Ectodermal cell (in vitro differentiated cells): ENCODE data around the gene ARL2BP.

ENCODE experiments used
- H3K27ac ChIP-seq: 2 replicates; pipeline ENCODE4 v1.7.0; 2013; ENCODE audit warnings: mild to moderate bottlenecking, low read depth, low read length; ENCODE audit not compliant: insufficient read depth, poor library complexity, severe bottlenecking
- H3K27me3 ChIP-seq: 2 replicates; pipeline ENCODE4 v1.7.0; 2013; ENCODE audit warnings: mild to moderate bottlenecking, low read length; ENCODE audit not compliant: insufficient read depth, control insufficient read depth, poor library complexity, severe bottlenecking
- H3K36me3 ChIP-seq: one replicate; pipeline ENCODE4 v1.7.0; 2013; ENCODE audit warnings: low read length; ENCODE audit not compliant: control insufficient read depth, insufficient read depth
- H3K4me1 ChIP-seq: one replicate; pipeline ENCODE4 v1.7.0; 2013; ENCODE audit warnings: low read length; ENCODE audit not compliant: control insufficient read depth, insufficient read depth
- H3K4me3 ChIP-seq: 2 replicates; pipeline ENCODE4 v1.7.0; 2013; ENCODE audit warnings: low read depth, low read length, control low read depth; ENCODE audit not compliant: insufficient read depth
- H3K9me3 ChIP-seq: 2 replicates; pipeline ENCODE4 v1.7.0; 2013; ENCODE audit warnings: mild to moderate bottlenecking, low read length, moderate library complexity; ENCODE audit not compliant: control insufficient read depth
- WGBS, 2 experiments: methylation state at CpG; one replicate each; pipeline ENCODE4 v1.1.7; 2013; ENCODE audit warnings: missing lambda C conversion rate in 2 of 2; 5-methylcytosine and 5-hydroxymethylcytosine counted together

ARL2BP gene

DNA sequence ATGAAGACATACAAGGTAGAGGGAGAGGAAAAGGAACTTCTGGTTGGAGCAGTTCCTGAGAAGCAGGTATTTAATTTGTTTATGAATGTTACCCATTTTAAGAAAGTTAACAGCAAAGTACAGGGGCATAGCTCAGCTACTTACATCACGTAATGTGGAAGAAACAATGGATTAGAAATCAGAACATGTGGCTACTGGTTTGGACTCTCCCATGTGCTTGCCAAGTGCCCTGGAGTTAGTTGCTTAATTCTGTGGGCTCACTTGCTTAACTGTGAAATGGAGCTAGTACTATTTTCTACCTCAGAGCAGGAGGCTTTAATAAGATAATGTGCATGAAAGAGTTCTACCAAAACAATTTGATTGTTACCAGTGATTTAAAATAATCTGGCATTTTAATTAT is 31.6 kb upstream of the ARL2BP start:
- no peak overlapping the region for H3K27ac ChIP-seq
- 94% methylated on average over 1 of the region's 1 CpG for WGBS, 2 experiments
- H3K9me3 ChIP-seq = no peaks in the 10 kb centered on the region
- H3K4me3 ChIP-seq = no peak overlapping the region
- no peaks in the 10 kb centered on the region for H3K4me1 ChIP-seq
- peaks cover 10% of the 10 kb centered on the region for H3K36me3 ChIP-seq
- no peaks in the 10 kb centered on the region for H3K27me3 ChIP-seq

DNA sequence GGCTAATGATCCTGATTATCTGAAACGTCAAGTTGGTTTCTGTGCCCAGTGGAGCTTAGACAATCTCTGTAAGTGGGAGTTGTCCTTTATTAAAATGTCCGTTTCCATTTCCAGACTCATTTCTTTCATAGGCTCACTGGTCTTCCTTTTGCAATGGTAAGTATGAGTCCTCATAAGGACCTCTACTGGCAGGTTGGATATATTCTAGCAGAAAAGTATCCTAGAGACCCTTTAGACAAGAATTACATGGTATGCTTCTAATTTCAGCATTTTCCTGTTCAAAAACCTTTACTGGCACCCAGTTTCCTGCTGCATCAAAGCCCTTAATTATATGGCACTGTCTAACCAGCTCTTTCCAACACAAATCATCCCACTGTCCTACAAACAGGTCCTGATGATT is 28.1 kb upstream of the ARL2BP start:
- Histone ChIP-seq H3K4me3 (no peak overlapping the region), H3K27me3 (no peaks in the 10 kb centered on the region), H3K36me3 (peaks cover 18% of the 10 kb centered on the region), H3K27ac (no peak overlapping the region), H3K9me3 (no peaks in the 10 kb centered on the region), H3K4me1 (no peaks in the 10 kb centered on the region)
- 95 to 96% methylated on average over 2 of the region's 2 CpGs for WGBS, 2 experiments

DNA sequence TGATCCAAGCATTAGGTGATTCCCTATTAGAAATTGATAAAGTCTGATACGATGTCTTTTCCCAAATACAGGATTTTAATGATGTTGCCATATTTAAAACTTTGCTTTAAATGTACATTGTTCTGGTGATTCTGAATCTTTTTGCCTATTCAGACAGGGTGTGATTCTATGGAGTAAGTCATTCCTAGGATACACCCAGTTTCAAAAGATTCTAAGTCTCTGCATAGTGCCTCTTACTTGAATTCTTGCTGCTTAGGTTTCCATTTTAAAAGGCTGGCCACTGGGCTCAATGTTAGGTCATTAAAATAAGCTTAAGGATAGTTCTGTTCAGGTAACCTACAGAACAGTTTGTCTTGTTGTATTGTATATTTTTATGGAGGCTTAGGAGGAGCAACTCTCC is 22.0 kb upstream of the ARL2BP start:
- H3K36me3 ChIP-seq = peaks cover 36% of the 10 kb centered on the region

DNA sequence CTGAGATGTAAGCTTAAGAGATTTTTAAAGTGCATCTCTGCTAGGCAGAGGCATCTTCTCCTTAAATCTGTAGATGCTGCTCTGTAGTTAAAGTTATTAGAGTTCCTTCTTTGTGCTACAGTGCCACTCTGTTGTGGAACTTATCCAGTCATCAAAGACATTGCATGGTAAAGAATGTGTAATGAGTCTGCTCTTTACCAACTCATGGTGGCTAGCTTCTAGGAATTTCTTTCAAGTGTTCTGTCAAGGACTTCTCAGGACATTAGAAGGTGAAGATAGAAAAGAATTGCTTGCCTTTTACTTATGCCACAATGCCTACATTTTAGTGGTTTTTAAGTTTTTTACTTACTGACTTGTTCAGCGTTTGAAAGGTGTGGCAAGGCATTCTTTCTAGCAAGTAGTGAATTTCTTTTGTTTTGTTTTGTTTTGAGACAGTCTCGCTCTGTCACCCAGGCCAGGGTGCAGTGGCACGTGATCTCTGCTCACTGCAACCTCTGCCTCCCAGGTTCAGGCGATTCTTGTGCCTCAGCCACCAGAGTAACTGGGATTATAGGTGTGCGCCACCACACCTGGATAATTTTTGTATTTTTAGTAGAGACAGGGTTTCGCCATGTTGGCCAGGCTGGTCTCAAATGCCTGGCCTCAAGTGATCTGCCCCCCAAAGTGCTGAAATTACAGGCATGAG is 20.3 kb upstream of the ARL2BP start:
- peaks cover 38% of the 10 kb centered on the region for H3K36me3 ChIP-seq
- H3K4me3 ChIP-seq = no peak overlapping the region
- H3K27ac ChIP-seq = no peak overlapping the region
- H3K27me3 ChIP-seq = no peaks in the 10 kb centered on the region
- WGBS, 2 experiments = 93 to 95% methylated on average over 6 of the region's 6 CpGs
- H3K4me1 ChIP-seq = no peaks in the 10 kb centered on the region
- no peaks in the 10 kb centered on the region for H3K9me3 ChIP-seq

More for the DNA sequence above, 22.0 kb upstream of the ARL2BP start:
- 100% methylated on average over 1 of the region's 1 CpG; no CpG with 5 or more reads in 1 of the 2 experiments for WGBS, 2 experiments
- Histone ChIP-seq H3K4me1 (no peaks in the 10 kb centered on the region), H3K9me3 (no peaks in the 10 kb centered on the region), H3K27me3 (no peaks in the 10 kb centered on the region), H3K27ac (no peak overlapping the region), H3K4me3 (no peak overlapping the region)

DNA sequence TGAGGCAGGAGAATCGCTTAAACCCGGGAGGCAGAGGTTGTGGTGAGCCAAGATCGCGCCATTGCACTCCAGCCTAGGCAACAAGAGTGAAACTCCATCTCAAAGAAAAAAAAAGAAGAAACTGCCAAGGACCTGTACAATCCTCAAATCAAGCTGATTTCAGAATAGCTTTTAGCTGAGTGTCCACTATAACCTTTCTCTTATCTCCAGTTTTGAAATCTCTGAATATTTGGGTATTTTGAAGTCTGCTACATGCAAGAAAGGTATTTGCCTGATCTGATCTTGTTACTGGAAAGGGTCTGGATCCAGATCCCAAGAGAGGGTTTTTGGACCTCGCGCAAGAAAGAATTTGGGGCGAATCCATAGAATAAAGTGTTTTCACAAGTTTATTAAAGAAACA is 19.1 kb upstream of the ARL2BP start:
- 90 to 96% methylated on average over 7 of the region's 7 CpGs for WGBS, 2 experiments
- H3K36me3 ChIP-seq = peaks cover 40% of the 10 kb centered on the region
- no peaks in the 10 kb centered on the region for H3K9me3 ChIP-seq
- H3K4me1 ChIP-seq = no peaks in the 10 kb centered on the region
- H3K27me3 ChIP-seq = no peaks in the 10 kb centered on the region
- H3K27ac ChIP-seq = no peak overlapping the region
- no peak overlapping the region for H3K4me3 ChIP-seq

DNA sequence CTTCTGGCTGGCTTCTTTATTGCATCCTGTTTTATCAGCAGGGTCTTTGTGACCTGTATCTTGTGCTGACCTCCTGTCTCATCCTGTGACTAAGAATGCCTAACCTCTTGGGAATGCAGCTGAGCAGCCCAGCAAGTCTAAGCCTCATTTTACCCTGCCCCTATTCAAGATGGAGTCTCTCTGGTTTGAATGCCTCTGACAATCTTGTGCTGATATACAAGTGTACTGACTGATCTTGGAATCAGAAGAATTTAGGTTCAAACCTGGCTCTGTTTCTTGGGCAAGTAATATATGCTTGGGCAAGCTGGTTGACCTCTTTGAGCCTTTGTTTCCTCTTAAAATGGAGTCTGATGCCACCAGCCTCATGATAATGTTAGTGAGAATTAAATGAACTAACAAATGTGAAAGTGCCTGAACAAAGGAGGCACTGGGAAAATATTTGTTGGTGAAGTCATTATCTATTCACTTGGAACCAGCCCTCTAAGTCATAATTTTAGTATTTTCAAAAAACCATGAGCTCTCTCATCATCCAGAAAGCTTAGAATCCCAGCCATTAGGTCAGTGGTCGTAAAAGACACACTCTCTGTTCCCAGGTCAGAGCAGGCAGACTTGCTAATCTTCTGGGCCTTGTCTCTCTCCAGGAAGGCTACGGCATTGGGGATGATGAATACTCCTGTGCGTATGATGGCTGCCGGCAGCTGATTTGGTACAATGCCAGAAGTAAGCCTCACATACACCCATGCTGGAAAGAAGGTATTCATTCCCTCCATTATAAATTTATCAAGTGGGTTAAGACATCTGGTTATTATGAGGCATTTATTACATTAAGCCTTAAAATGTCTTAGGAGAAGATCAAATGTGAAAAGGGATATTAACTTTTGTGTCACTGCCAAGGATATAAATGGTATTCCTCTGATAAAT is 18.1 kb upstream of the ARL2BP start:
- Histone ChIP-seq H3K9me3 (no peaks in the 10 kb centered on the region), H3K27me3 (no peaks in the 10 kb centered on the region), H3K4me1 (no peaks in the 10 kb centered on the region), H3K27ac (no peak overlapping the region), H3K36me3 (peaks cover 45% of the 10 kb centered on the region), H3K4me3 (no peak overlapping the region)
- 97 to 98% methylated on average over 4 of the region's 4 CpGs for WGBS, 2 experiments

DNA sequence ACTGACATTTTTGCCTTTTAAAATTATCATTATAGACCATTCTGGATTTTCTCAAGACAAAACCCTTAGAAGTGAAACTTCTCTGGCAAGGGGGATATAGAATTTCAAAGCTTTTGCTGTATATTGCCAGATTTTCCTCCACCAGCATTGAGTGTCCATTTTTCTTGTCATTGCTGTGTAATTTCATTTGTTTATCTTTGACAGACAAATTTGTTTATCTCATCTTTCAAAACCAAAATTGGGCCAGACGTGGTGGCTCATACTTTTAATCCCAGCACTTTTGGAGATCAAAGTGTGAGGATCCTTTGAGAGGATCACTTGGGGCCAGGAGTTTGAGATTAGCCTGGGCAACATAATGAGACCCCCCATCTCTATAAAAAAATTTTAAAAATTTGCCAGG is 16.0 kb upstream of the ARL2BP start:
- H3K36me3 ChIP-seq = peaks cover 47% of the 10 kb centered on the region
- no peak overlapping the region for H3K4me3 ChIP-seq
- H3K27ac ChIP-seq = no peak overlapping the region
- no peaks in the 10 kb centered on the region for H3K27me3 ChIP-seq
- 89 to 92% methylated on average over 1 of the region's 1 CpG for WGBS, 2 experiments
- H3K9me3 ChIP-seq = no peaks in the 10 kb centered on the region
- H3K4me1 ChIP-seq = no peaks in the 10 kb centered on the region

DNA sequence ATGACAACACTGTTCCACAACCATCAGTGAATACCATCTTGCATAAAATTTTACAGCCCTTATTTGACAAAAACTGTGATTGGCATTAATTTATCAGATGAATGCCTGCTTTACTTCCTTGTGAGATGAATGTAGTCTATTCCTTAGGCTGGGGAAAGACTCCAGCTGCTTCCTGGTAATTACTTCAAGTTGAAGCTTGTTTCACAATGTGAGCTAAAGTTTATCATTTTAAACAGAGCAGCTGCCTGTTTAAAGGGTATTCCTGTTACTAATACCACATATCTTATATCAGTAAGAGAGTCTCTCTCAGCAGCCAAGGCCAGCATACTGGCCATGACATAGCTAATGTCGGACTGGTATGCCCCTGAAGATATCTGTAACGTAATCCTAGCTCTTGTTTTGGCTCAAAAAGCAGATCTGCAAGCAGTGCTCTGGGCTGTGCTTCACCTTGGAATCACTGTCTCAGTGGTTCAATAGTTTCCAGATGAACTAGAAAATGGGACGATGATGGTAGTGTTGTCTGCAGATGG is 13.2 kb upstream of the ARL2BP start:
- no peaks in the 10 kb centered on the region for H3K27me3 ChIP-seq
- H3K4me3 ChIP-seq = no peak overlapping the region
- no peak overlapping the region for H3K27ac ChIP-seq
- peaks cover 49% of the 10 kb centered on the region for H3K36me3 ChIP-seq
- no peaks in the 10 kb centered on the region for H3K4me1 ChIP-seq
- 92 to 95% methylated on average over 3 of the region's 3 CpGs for WGBS, 2 experiments
- no peaks in the 10 kb centered on the region for H3K9me3 ChIP-seq

DNA sequence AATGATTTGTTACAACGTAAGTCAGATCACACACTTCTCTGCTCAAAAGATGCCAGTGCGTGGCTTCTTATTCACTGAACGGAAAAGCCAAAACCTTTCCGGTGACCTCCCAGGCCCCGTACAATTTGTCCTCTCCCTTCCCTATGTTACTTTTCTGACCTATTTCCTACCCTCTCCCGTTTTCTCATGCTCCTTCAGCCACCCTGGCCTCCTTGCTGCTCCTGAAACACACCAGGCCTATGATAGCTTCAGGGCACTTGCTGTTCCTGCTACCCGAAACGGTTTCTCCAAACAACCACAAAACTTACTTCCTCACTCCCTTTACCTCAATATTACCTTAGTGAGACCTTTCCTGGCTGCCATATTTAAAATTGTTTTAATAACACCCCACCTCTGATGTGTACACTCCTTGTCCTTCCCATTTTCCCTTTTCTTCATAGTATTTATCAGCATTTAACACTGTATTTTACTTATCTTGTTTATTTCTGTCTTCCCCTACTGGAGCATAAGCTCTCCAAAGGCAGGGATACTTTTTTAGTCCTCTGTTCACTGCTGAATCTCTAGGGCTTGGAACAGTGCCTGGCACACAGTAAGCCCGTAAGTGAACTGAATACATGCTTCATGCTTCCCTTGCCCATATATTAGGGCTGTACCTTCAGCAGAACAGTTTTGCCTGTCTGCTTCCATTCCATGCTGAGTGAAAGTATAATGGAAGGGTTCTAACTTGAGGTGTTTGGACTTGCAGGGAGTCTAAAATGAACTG is 10.9 kb upstream of the ARL2BP start:
- Histone ChIP-seq H3K27me3 (no peaks in the 10 kb centered on the region), H3K4me1 (no peaks in the 10 kb centered on the region), H3K4me3 (no peak overlapping the region), H3K27ac (no peak overlapping the region), H3K9me3 (no peaks in the 10 kb centered on the region), H3K36me3 (peaks cover 36% of the 10 kb centered on the region)
- WGBS, 2 experiments = 94 to 96% methylated on average over 9 of the region's 9 CpGs

DNA sequence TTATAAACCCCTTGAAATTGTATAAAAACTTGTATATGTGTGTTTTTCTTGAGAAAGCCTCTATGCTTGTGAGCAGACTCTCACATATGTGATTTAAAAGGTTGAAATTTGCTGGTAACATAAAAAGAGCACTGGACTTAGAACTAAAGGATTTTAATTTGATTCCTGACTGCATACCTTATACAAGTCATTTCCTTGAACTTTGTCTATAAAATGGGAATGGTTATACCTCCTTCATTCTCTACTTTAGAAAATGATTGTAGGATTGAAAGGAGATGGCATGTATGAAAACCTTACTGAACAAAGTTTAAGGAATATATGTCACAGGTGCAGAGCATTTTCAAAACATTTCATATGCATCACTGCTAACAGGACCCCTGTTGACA is 10.4 kb upstream of the ARL2BP start:
- Histone ChIP-seq H3K4me3 (no peak overlapping the region), H3K27me3 (no peaks in the 10 kb centered on the region), H3K36me3 (peaks cover 36% of the 10 kb centered on the region), H3K27ac (no peak overlapping the region), H3K9me3 (no peaks in the 10 kb centered on the region), H3K4me1 (no peaks in the 10 kb centered on the region)
